Hepatocyte (in vitro differentiated cells): Measurements from ENCODE around the gene ZNF521.

Experiments
- EZH2 ChIP-seq: fragments of 200-600 bp; sonication (generic); IDR thresholded peaks from 2 replicates; pipeline ENCODE4 v1.6.1; 2016; ENCODE audit warnings: antibody characterized with exemption, mild to moderate bottlenecking, borderline replicate concordance
- TF ChIP-seq, protein P1 (sequence below): fragments of 200-600 bp; sonication (generic); IDR thresholded peaks from 2 replicates; pipeline ENCODE4 v1.5.1; 2016; ENCODE audit warnings: antibody characterized with exemption, mild to moderate bottlenecking; ENCODE audit not compliant: poor library complexity

GRCh38 chr18:25308381-25308780 lies 43.6 kb downstream of the ZNF521 start:
- TF ChIP-seq, protein P1, sequence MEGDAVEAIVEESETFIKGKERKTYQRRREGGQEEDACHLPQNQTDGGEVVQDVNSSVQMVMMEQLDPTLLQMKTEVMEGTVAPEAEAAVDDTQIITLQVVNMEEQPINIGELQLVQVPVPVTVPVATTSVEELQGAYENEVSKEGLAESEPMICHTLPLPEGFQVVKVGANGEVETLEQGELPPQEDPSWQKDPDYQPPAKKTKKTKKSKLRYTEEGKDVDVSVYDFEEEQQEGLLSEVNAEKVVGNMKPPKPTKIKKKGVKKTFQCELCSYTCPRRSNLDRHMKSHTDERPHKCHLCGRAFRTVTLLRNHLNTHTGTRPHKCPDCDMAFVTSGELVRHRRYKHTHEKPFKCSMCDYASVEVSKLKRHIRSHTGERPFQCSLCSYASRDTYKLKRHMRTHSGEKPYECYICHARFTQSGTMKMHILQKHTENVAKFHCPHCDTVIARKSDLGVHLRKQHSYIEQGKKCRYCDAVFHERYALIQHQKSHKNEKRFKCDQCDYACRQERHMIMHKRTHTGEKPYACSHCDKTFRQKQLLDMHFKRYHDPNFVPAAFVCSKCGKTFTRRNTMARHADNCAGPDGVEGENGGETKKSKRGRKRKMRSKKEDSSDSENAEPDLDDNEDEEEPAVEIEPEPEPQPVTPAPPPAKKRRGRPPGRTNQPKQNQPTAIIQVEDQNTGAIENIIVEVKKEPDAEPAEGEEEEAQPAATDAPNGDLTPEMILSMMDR = no peak
- TF ChIP-seq EZH2 = no peak
